ENCODE results near the gene CDC42BPA. TPM values are rescaled to one million over a fixed set of nuclear protein-coding genes. Genes with fewer than 3 reads are reported as not detected.

CDC42BPA gene
- total and polyA plus RNA-seq, 2 donors (not counting 3 experiments of a cell fraction or from before 2014, with no cell fraction given), result 26.1 to 92.6 TPM

- dilution Hi-C loops (cut with MboI; ENCODE audit: extremely low pct_ligation_motif_present, low sequenced_read_pairs) (no loop called here), intact Hi-C loops (cut with micrococcal nuclease) (no loop called here)
- POLR2A ChIA-PET, result no interaction called here
- no peak overlapping the region for H2AFZ ChIP-seq (ENCODE audit: low read depth, low read length)
- no peak overlapping the region for H3K4me2 ChIP-seq (ENCODE audit: insufficient read depth, low read length)
- H4K20me1 ChIP-seq (replicated peaks; ENCODE audit: control insufficient read depth, extremely low read depth, insufficient read depth, low read length), result no peaks in the 10 kb centered on the region
- peaks cover 8% of the 10 kb centered on the region for H3K4me1 ChIP-seq (ENCODE audit: control insufficient read depth, extremely low read depth, insufficient read depth, low read length)
- CTCF ChIA-PET, result no interaction called here
- H3K9me3 ChIP-seq (replicated peaks; ENCODE audit: control insufficient read depth, insufficient read depth, low read length), result no peaks in the 10 kb centered on the region
- no peaks in the 10 kb centered on the region for H3K79me2 ChIP-seq (ENCODE audit: control insufficient read depth, insufficient read depth, low read length)
- H3K36me3 ChIP-seq (ENCODE audit: control insufficient read depth in 2 of 2, extremely low read depth in 1 of 2, insufficient read depth in 2 of 2, low read length in 2 of 2), result peaks cover 2 to 18% of the 10 kb centered on the region in 2 experiments
- H3K9me1 ChIP-seq (replicated peaks; ENCODE audit: control insufficient read depth, extremely low read depth, insufficient read depth, low read length), result no peaks in the 10 kb centered on the region
- no peak overlapping the region for H3K27ac ChIP-seq (ENCODE audit: insufficient read depth, low read depth, low read length)
- FAIRE-seq (no peak), DNase-seq (ENCODE audit: low read depth, low spot score) (no peak)
- no TSS peak for BruUV-seq (replicated peaks)
- H3K27me3 ChIP-seq (ENCODE audit: control insufficient read depth in 2 of 2, insufficient read depth in 2 of 2, low read length in 2 of 2), result no peaks in the 10 kb centered on the region
- no peak overlapping the region for H3K4me3 ChIP-seq (replicated peaks in 1 of 3; ENCODE audit: insufficient read depth in 1 of 3, low read depth in 1 of 3, low read length in 3 of 3)
- no peak for TF ChIP-seq MYC (IDR thresholded peaks at IDR 0.05; ENCODE audit: low read depth, low read length)
- no peak for TF ChIP-seq EZH2 (IDR thresholded peaks at IDR 0.05; ENCODE audit: borderline replicate concordance, low read depth, low read length, severe bottlenecking)
- TF ChIP-seq, protein P1, sequence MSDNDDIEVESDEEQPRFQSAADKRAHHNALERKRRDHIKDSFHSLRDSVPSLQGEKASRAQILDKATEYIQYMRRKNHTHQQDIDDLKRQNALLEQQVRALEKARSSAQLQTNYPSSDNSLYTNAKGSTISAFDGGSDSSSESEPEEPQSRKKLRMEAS (IDR thresholded peaks at IDR 0.05; ENCODE audit: insufficient read depth, insufficient read length), result no peak
- no peak for TF ChIP-seq POLR2AphosphoS5 (IDR thresholded peaks at IDR 0.05; ENCODE audit: insufficient read depth, low read depth, low read length)
- no peak for TF ChIP-seq CTCF (IDR thresholded peaks at IDR 0.05; ENCODE audit: extremely low read depth in 1 of 2, insufficient read depth in 1 of 2, low read depth in 1 of 2, low read length in 2 of 2)
- no peak for TF ChIP-seq GATA2 (IDR thresholded peaks at IDR 0.05; ENCODE audit: insufficient read depth, insufficient read length, low read depth, low read length)
- no peak for TF ChIP-seq FOS (IDR thresholded peaks at IDR 0.05; ENCODE audit: borderline replicate concordance, insufficient read depth, low read length)
- no peak for TF ChIP-seq JUN (IDR thresholded peaks at IDR 0.05; ENCODE audit: borderline replicate concordance, insufficient read depth, insufficient read length, low read depth)
- no peak for TF ChIP-seq POLR2A (IDR thresholded peaks at IDR 0.05; ENCODE audit: low read depth, low read length)
- H3K9ac ChIP-seq (replicated peaks; ENCODE audit: extremely low read depth, insufficient read depth, low read length), result no peak overlapping the region
These were observed 322.6 kb downstream of the CDC42BPA start for GRCh38 chr1:226995365-226996332.

Data from endothelial cell of umbilical vein (primary cell).